Hepatocyte (in vitro differentiated cells): ENCODE results near the gene MAP3K20. TPM values are rescaled to one million over a fixed set of nuclear protein-coding genes. Genes with fewer than 3 reads are reported as not detected.
"Not testable (repeated sequence)": the region's sequence is repeated elsewhere in the genome, so short reads cannot be mapped to it uniquely, and the experiment has no call there.

ENCODE experiments used
- DNase-seq: peaks from one replicate; pipeline ENCODE4 v3.0.0-alpha.2; 2016; ENCODE audit warnings: low spot score
- H2AFZ ChIP-seq: fragments of 200-600 bp; sonication (generic); 2 replicates; pipeline ENCODE4 v1.6.0; 2016; ENCODE audit warnings: antibody characterized with exemption, mild to moderate bottlenecking
- H3K27ac ChIP-seq: fragments of 200-600 bp; sonication (generic); 2 replicates; pipeline ENCODE4 v1.5.1; 2016; ENCODE audit warnings: mild to moderate bottlenecking
- H3K27me3 ChIP-seq: fragments of 200-600 bp; sonication (generic); 2 replicates; pipeline ENCODE4 v1.6.1; 2016
- H3K36me3 ChIP-seq: fragments of 200-600 bp; sonication (generic); replicated peaks from 2 replicates; pipeline ENCODE4 v1.5.1; 2016; ENCODE audit warnings: low read depth; ENCODE audit not compliant: insufficient read depth
- H3K4me1 ChIP-seq: fragments of 200-600 bp; sonication (generic); 2 replicates; pipeline ENCODE4 v1.5.1; 2016; ENCODE audit warnings: mild to moderate bottlenecking, moderate library complexity; ENCODE audit not compliant: insufficient read depth
- H3K4me2 ChIP-seq: fragments of 200-600 bp; sonication (generic); 2 replicates; pipeline ENCODE4 v1.6.0; 2016
- H3K4me3 ChIP-seq: fragments of 200-600 bp; sonication (generic); 2 replicates; pipeline ENCODE4 v1.5.1; 2016; ENCODE audit warnings: mild to moderate bottlenecking
- H3K79me2 ChIP-seq: fragments of 200-600 bp; sonication (generic); 2 replicates; pipeline ENCODE4 v1.6.0; 2017; ENCODE audit warnings: mild to moderate bottlenecking
- H3K9me2 ChIP-seq: fragments of 200-600 bp; sonication (generic); replicated peaks from 2 replicates; pipeline ENCODE4 v1.6.0; 2017; ENCODE audit warnings: mild to moderate bottlenecking; ENCODE audit not compliant: insufficient read depth
- H3K9me3 ChIP-seq: fragments of 200-600 bp; sonication (generic); 2 replicates; pipeline ENCODE4 v1.5.1; 2016; ENCODE audit warnings: low read depth, mild to moderate bottlenecking
- H4K20me1 ChIP-seq: fragments of 200-600 bp; sonication (generic); 2 replicates; pipeline ENCODE4 v1.6.0; 2016; ENCODE audit warnings: mild to moderate bottlenecking; ENCODE audit not compliant: insufficient read depth, poor library complexity, severe bottlenecking
- CTCF ChIP-seq: fragments of 200-600 bp; sonication (generic); IDR thresholded peaks from 2 replicates; pipeline ENCODE4 v1.5.1; 2016; ENCODE audit warnings: antibody characterized with exemption, mild to moderate bottlenecking; ENCODE audit not compliant: poor library complexity
- EZH2 ChIP-seq: fragments of 200-600 bp; sonication (generic); IDR thresholded peaks from 2 replicates; pipeline ENCODE4 v1.6.1; 2016; ENCODE audit warnings: antibody characterized with exemption, mild to moderate bottlenecking, borderline replicate concordance
- EZH2phosphoT487 ChIP-seq: fragments of 200-600 bp; sonication (generic); IDR thresholded peaks from one replicate; pipeline ENCODE4 v1.6.1; 2018; ENCODE audit warnings: antibody characterized with exemption, mild to moderate bottlenecking, low read depth, moderate library complexity; ENCODE audit not compliant: unreplicated experiment, severe bottlenecking
- WGBS: methylation state at CpG from one replicate; pipeline ENCODE4 v1.1.6; 2016; ENCODE audit warnings: low lambda C conversion rate; ENCODE audit errors: missing lambda C conversion rate; 5-methylcytosine and 5-hydroxymethylcytosine counted together
- polyA plus RNA-seq: library from polyadenylated mRNA; unstranded; fragments of >200 nt; fragmentation: Nextera tagmentation; extraction: Ambion mirVana; gene quantifications from 2 replicates; pipeline ENCODE4 v1.2.1, GENCODE V29; 2016
- total RNA-seq: library from RNA; depleted of rRNA; stranded (reverse); fragments of >200 nt; gene quantifications from 2 replicates; pipeline ENCODE4 v1.2.3, GENCODE V29; 2014

MAP3K20 gene
- total and polyA plus RNA-seq, 2 experiments from 2014 or later: 16.5 to 23.3 TPM

GRCh38 chr2:173258701-173259100, 183.1 kb downstream of the MAP3K20 start:
- H3K9me2 ChIP-seq: no peaks in the 10 kb centered on the region
- no peaks in the 10 kb centered on the region for H4K20me1 ChIP-seq
- no peak overlapping the region for H3K27ac ChIP-seq
- no peaks in the 10 kb centered on the region for H3K79me2 ChIP-seq
- peaks cover 6% of the 10 kb centered on the region for H3K36me3 ChIP-seq
- TF ChIP-seq CTCF: no peak
- no peak overlapping the region for H3K4me3 ChIP-seq
- no peaks in the 10 kb centered on the region for H3K4me1 ChIP-seq
- 96% methylated on average over 4 of the region's 4 CpGs for WGBS
- no peaks in the 10 kb centered on the region for H3K27me3 ChIP-seq
- no peak overlapping the region for H3K4me2 ChIP-seq
- no peak for DNase-seq
- H3K9me3 ChIP-seq: no peaks in the 10 kb centered on the region
- no peak overlapping the region for H2AFZ ChIP-seq

- H4K20me1 ChIP-seq, H3K9me2 ChIP-seq, H3K27me3 ChIP-seq, H3K27ac ChIP-seq, H3K4me3 ChIP-seq, H2AFZ ChIP-seq, H3K36me3 ChIP-seq, H3K4me2 ChIP-seq, H3K4me1 ChIP-seq, DNase-seq, H3K79me2 ChIP-seq, H3K9me3 ChIP-seq: not testable (repeated sequence)
- WGBS: 94% methylated on average over 5 of the region's 5 CpGs
Observed at GRCh38 chr2:173262356-173262755, 186.7 kb downstream of the MAP3K20 start.

- DNase-seq: no peak
- H4K20me1 ChIP-seq: no peaks in the 10 kb centered on the region
- H3K27me3 ChIP-seq: no peaks in the 10 kb centered on the region
- H3K4me3 ChIP-seq: no peak overlapping the region
- no peaks in the 10 kb centered on the region for H3K9me2 ChIP-seq
- no peaks in the 10 kb centered on the region for H3K79me2 ChIP-seq
- no peak overlapping the region for H2AFZ ChIP-seq
- no peak overlapping the region for H3K27ac ChIP-seq
- H3K36me3 ChIP-seq: no peaks in the 10 kb centered on the region
- no peak overlapping the region for H3K4me2 ChIP-seq
- H3K4me1 ChIP-seq: no peaks in the 10 kb centered on the region
- TF ChIP-seq EZH2 (no peak), CTCF (no peak), EZH2phosphoT487 (no peak)
- 76% methylated on average over 4 of the region's 4 CpGs for WGBS
- no peaks in the 10 kb centered on the region for H3K9me3 ChIP-seq
Observed at GRCh38 chr2:173264151-173264550, 188.5 kb downstream of the MAP3K20 start.

GRCh38 chr2:173264603-173265366, 189.1 kb downstream of the MAP3K20 start:
- TF ChIP-seq EZH2 (no peak), EZH2phosphoT487 (no peak), CTCF (no peak)
- Histone ChIP-seq H3K9me2 (no peaks in the 10 kb centered on the region), H3K27ac (no peak overlapping the region), H3K79me2 (no peaks in the 10 kb centered on the region), H3K4me1 (no peaks in the 10 kb centered on the region), H3K4me3 (no peak overlapping the region), H3K36me3 (no peaks in the 10 kb centered on the region), H2AFZ (no peak overlapping the region), H3K4me2 (no peak overlapping the region), H3K9me3 (no peaks in the 10 kb centered on the region), H4K20me1 (no peaks in the 10 kb centered on the region), H3K27me3 (no peaks in the 10 kb centered on the region)
- 63% methylated on average over 14 of the region's 14 CpGs for WGBS
- DNase-seq: no peak
